Endothelial cell of hepatic sinusoid (primary cell): ENCODE measurements around the gene CHPF.

Experiments used
- in situ Hi-C: cut with HindIII; loops from 2 replicates; pipeline ENCODE4 v1.10.0; 2017; ENCODE audit warnings: low sequenced_read_pairs

CHPF gene

DNA sequence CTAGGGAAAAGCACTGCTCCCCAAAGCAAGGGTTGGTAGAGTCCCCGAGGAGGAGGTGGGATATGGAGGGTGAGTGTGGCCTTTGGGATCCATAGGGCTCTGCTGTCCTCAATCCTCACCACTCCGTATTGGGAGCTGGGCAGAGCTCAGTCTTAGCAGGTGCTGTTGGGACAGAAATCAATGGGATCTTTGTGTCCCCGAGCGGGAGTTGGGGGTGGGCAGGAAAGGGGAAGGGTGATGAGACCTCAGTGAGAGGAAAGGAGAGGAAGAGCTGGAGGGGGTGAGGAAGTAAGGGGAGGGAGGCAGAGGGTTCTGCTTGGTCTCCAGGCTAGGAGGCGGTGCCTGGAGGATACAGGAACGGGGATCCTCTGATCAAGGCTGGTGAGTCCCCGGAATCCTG is 26.7 kb downstream of the CHPF start:
- in situ Hi-C loops, result no loop called here

DNA sequence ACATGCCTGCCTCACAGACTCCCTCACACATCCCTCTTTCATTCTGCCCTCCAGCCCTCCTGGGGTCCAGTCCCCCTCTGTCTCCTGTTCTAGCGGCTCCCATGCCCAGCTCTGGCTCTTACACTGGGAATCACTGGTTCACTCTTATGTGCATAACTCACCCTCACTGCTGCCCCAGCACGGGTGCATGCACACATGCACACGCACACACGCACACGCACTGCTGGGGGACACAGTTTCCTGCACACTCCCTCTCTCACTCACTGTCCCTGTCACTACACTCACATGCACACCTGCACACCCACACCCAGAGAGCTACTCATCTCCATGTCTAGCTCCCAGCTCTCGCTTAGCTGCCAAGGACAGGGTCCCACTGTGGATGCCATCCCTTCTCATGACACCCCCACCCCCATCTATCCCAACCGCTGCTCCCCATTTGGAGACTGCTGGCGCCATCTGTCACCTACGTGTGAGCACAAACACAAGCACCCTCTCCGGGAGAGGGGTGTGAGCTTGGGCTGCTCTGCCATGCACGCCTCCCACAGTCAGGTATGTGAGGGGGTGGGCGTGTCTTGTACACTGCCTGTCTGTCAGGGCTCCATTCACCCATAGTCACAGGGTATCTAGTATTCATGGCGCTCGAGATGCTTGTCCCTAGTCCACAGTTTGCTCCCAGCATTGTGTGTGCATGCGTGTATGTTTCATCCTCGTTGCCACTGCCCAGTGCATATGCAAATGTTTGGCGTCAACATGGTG is 27.6 kb downstream of the CHPF start:
- in situ Hi-C loops, result no loop called here

DNA sequence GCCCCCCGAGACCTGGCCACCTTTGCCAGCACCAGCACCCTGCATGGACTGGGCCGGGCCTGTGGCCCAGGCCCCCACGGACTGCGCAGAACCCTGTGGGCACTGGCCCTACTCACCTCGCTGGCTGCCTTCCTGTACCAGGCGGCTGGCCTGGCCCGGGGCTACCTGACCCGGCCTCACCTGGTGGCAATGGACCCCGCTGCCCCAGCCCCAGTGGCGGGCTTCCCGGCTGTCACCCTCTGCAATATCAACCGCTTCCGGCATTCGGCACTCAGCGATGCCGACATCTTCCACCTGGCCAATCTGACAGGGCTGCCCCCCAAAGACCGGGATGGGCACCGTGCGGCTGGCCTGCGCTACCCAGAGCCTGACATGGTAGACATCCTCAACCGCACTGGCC is 28.8 kb downstream of the CHPF start:
- in situ Hi-C loops, result no loop called here

DNA sequence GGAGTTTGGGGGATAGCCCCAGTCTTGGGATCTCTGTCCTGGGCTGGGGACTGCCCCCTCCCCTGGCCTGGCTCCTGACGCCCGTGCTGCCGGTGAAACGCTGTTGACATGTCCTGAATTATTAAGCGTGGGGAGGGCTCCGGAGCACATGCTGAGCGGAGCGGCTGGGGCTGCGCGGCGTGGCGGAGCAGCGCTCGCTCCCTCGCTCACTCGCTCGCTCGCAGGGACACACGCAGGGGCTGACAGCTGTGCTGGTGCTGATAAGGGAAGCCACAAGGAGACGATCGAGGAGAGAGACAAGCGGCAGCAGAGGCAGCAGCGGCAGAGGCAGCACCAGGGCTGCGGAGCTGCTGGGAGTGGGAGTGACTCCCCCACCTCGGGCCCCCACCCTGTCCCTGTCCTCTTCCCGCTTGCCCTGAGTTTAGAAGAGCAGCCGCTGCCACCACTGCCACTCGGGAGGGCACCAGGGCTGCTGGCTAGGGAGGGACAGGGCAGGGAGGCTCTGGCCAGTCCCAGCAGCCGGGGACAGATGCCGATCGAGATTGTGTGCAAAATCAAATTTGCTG is 29.3 kb downstream of the CHPF start, which contains the start of gene ASIC4:
TSS of gene ASIC4 (plus strand) at position 287 of the 566 bp plus-strand sequence. CDS start at position 530, 243 bp downstream.
- in situ Hi-C loops, result no loop called here

DNA sequence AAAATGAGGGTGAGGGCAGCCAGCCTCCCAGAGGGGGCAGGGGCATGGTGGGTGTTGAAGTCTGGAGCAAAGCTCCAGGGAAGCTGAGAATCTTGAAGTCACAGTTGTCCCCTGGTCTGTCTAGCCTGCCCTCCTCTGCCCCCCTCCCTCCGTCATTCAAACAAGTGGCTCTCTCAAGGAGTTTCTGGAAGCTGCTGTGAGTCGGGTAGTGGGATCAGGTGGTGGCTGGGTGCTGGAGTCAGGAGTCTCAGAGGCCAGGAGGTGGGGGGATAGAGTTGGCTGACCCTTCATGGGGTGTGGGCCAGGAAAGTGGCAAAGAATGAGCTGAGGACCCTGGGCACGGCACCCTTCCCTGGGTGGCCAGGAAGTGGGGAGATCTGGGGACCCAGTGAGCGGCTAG is 29.8 kb downstream of the CHPF start:
- in situ Hi-C loops, result no loop called here

DNA sequence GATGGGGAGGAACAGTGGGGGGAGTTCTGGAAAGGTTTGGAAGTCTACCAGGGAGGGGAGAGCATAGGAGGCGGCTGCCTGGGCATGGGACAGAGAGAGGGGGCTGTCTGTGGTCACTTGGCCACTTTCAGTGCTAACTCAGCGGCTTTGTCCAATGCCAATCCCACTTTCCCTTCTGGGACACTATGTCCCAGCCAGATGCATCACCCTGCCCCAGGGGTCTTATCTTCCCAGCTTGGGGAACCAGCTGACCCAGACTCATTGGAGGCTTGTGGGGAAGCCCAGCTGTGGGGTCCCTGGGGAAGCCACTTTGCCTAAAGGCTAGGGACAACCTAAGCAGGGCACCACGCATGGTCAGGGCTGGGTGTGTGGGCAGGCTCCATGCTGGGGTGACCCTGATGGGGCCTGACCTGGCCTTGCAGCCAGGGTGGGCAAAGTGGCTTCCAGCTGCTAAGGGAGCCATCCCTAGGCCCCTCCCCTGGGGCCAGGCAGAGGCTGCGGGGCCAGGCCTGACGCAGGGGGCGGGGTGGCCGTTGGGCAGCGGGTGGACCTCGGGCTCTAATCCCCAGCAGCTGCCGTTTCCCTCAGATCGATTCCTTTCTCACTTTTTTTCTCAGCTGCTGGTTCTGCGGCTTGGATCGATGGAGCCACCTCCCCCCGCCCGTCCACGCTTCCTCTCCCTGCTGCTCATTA is 30.9 kb downstream of the CHPF start:
- in situ Hi-C loops, result no loop called here

DNA sequence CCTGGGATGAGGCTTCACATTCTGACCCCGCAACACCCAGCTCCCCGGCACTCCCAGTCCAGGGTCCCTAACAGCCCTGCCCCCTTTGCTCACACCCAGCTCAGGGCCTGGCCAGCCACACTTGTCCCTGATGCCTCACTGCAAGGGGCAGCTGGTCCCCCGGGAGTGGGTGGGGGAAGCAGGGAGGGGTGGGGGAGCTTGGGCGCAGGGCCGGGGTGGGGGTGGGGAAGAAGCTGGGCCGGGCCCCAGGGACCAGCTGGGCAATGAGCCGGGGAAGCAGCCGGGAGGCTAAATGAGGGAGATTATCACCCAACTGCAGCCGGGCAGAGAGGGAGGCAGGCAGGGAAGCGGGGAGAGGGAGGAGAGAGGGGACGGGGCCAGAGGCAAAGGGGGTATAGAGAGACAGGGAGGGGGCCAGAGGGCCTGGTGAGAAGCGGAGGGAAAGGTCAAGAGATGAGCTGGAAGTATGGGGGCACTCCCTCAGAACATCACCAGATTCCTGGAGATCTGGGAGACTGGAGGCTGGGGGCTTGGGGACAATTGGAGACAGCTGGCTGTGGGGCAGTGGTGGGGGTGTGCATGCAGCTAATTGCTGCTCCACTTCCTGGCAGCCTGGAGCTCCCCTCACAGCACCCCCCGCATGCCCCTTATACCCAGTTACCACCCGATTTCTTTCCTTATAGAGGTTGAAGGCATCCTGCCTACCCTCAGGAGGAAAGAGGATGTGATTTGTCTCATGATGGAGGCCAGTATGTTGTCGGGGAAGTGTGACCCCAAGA is 31.9 kb downstream of the CHPF start:
- in situ Hi-C loops, result no loop called here

DNA sequence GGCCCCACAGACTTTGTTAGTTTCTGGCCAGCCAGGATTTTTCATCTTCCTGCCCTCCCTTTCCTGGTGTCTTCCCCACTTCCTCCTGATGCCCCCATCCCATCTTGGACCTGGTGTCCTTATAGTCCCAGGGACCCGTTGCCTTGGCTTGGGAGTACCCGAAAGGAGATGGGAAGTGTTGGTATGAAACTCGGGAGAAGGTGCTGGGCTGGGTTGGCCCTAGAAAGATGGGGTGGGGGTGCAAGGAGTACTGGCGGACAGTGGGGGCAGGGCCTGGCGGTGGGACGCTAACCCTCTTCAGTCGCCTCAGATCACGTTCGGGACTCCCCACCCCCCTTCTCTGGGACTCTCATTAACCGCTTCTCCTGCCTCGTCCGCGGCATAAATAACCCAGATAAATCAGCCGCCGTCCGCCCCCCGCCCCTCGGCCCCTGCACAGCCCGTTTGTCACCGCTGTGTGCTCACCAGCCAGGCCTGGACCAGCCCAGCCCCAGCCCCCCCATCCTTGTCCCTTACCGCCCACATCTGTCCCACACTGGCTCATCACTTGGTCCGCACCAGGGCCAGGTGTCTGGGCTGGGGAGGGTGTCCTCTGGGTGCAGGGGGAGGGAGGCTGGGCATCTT is 33.0 kb downstream of the CHPF start:
- in situ Hi-C loops, result no loop called here

DNA sequence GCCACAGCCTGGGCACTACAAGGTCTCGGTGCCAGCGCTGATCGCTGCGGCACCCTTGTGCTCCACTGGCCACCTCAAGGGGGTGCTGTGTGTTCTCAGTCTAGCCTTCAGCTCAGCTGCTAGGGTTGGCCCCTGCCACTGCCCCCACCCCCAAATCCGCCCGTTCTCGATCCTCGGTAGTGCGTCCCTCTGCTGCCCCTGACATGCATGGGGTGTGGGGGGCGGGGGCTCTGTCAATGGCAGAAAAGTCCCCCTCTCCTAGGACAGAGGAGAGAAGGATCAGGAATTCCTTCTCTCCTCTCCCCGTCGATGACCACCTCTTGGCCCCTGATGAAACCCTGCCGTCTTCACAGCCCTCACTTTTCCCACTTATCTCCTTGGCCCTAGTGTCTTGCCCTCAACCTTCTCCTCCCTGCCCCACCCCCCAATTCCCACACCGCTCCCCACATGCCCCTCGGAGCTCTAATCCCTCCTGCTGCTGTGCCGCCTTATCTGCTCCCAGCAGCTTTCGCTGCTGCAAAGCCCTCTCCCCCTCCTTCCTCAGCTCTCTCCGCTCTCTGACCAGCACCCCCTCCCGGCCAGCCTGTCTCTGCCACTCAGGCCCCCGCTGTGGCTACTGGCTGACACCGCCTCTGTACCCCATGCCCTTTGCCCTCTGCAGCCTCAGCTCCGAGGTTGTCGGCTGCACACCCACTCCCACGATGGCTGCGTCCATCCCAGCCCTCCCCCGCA is 33.7 kb downstream of the CHPF start:
- in situ Hi-C loops, result loop anchor here (5.0 kb wide), 1 partner anchor 38 kb away; no protein-coding TSS in a partner anchor

DNA sequence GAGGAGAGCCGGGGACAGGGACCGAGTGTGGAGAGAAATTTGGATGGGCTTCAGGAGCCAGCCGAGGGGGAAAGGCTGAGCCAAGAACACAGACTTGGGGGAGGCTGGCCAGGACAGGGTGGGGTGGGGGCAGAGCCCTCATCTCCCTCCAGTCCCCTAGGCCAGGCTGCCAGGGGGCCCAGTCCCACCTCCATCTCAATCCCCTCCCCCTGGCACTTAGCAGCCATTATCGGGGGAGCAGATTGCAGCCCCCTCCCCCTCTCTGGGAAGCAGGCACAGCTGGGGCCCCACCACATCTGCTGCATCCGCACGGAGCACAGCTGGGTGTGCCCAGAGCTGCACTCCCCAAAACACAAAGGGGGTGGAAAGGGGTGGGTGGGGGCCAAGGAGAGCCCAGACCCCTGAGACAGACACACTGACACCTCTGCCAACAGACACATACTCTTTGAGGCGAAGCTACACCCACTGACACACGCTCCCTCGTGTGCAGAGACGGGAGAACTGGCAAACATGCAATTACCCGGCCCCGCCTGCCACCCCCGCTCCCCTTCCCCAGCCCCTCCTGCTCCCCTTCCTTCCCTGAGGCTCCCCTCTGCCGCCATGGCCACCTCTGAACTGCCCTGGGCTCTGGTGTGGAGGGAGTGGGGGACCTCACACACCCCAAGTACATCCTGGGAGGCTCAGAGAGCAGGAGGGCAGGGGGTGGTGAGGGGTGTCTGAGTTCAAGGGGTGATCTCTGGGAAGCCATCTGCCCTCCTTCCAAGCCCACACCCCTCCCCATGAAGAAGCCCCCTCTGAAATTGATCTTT is 34.4 kb downstream of the CHPF start:
- in situ Hi-C loops, result loop anchor here (5.0 kb wide), 1 partner anchor 37 kb away; no protein-coding TSS in a partner anchor

DNA sequence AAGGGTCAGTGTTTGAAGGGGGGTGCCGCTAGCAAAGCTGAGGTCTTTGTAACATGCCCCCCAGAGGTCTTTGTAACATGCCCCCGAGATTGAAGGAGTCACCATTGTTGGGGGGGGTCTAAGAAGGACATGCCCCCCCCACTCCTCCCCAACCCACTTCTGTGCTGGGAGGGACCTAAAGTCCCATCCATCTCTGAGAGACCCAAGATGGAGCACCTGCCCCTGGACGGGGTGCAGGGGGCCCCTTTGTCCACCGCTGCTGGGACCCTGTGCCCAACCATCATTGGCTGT is 35.2 kb downstream of the CHPF start:
- in situ Hi-C loops, result loop anchor here (5.0 kb wide), 1 partner anchor 36 kb away; no protein-coding TSS in a partner anchor

DNA sequence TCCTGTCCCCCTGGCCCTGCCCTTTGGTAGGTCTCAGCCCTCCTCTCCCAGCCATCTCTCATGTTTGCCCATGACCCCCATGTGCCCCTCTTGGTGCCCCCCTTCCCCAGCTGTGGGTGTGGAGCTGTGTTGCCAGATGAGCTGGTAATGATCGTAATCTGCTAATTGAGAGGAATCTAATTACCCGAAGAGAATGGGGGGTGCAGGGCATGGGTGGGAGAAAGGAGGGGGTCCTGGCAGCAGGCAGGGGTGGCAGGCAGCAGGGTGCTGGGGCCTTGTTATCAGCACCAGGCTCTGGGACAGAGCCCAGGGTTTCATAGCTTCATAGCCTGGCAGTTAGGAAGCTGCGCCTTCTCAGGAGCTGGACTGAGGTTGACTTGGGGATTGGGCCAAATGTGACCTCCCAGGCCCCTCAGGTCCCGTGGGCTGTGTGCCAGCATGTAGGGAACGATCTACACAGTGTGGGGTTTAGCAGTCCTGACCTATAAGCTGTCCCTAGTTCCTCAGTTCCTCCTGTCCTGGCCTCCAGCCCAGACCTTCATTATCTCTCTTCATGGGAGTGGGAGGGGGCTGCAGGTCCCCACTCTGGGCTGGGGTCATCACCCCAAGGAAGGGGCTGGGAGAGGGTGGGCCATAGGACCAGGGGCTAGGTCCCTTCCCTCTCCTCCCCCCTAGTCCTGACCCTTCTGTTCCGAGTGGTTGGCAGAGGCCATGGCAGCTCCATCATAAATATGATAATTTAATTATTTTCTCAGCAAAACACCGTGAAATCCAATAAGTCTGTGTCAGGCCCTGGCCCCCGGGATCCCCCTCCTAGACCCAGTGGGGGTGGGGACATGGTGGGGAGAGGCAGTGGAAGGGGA is 35.8 kb downstream of the CHPF start:
- in situ Hi-C loops, result loop anchor here (5.0 kb wide), 1 partner anchor 36 kb away; no protein-coding TSS in a partner anchor

DNA sequence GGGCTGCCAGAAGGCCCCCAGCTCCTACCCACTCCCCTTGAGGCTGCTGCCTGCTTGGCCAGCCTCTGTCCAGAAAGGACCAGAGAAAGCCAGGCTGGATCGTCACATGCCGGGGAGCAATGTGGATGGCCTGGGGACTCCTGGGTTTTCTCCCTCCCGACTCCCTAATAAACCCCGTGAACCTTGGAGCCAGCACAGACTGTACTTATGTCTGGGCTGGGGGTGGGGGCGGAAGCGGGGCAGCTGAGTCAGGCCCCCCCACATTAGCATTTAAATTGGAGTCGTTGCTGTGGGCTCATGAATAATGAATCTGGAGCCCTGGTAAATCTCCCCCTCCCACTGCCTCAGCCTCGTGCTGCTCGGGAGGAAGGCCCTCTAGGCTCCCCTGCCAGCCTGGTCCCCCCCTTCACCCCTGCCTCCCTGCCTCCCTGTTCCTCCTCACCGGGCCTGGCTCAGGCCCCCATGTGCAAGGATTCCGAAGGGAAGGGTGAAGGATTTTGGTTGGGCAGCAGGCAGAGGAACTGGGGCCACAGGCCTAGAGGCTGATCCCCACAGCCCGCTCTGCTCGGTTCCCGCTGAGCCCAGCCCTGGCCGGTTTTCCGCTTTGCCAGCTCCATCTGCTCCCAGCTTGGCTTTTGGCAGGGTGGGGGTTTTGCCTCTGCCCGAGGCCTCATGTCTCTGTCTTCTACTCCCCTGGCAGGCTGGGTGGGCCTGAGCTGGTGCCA is 36.6 kb downstream of the CHPF start:
- in situ Hi-C loops, result loop anchor here (5.0 kb wide), 1 partner anchor 35 kb away; no protein-coding TSS in a partner anchor

DNA sequence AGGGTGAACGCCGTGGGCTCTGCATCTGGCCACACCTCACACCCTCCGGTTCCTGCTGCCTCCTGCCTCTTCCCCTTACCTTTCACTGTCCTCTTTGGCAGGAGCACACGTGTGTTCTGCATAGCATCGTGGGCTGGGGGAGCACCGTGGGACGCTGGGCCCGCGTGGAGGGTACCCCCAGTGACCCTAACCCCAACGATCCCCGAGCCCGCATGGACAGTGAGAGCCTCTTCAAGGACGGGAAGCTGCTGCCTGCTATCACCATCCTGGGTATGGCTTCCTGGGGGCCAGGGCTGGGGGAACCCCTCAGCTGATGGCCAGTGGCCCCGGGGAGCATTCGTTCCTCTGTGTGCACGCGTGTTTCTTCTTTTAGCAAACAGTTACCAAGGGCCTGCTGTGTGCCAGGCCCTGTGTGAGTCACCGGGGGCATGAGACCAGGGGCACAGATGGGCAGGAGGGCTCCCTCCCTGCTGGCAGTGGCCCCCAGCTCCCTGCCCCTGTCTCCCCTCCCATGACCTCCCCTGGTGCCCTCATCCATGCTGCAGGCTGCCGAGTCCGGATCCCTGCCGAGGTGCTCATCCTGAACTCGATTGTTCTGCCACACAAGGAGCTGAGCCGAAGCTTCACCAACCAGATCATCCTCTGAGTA is 37.3 kb downstream of the CHPF start:
- in situ Hi-C loops, result loop anchor here (5.0 kb wide), 1 partner anchor 34 kb away; no protein-coding TSS in a partner anchor

DNA sequence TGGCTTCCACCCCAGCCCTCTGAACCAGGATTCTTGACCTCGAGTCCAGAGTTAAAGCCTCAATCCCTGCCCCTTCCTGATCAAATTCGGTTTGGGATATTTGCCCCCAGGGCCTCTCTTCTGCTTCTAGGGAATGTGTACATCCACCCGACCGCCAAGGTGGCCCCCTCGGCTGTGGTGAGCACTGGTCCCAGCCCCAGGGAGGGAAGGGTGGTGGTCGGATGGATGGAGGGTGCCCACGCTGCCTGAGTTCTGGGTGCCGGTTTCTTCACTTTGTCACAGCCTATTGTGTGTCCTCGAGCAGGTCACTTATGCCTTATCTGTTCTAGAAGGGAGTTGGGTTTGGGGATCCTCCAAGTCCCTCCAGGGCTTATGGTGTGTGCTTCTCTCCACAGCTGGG is 38.0 kb downstream of the CHPF start:
- in situ Hi-C loops, result loop anchor here (5.0 kb wide), 1 partner anchor 33 kb away; no protein-coding TSS in a partner anchor

DNA sequence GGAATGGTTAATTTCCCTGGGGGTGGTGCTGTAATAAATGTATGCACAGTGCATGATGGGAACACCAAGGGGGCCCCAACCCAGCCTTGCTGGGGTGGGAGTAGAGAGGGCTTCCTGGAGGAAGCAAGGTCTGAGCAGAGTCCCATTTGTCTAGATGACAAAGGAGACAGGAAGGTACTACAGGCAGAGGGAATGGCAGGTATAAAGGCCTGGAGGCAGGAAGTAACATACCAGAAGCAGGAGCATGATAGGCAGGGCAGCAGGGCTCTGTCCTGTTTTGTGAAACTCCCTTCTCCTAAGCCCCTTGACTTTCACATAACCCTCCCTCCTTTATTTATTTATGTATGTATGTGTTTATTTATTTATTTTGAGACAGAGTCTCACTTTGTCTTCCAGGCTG is 41.0 kb downstream of the CHPF start:
- in situ Hi-C loops, result loop anchor here (5.0 kb wide), 1 partner anchor 40 kb away; the partner anchor contains the start of genes CHPF and TMEM198

DNA sequence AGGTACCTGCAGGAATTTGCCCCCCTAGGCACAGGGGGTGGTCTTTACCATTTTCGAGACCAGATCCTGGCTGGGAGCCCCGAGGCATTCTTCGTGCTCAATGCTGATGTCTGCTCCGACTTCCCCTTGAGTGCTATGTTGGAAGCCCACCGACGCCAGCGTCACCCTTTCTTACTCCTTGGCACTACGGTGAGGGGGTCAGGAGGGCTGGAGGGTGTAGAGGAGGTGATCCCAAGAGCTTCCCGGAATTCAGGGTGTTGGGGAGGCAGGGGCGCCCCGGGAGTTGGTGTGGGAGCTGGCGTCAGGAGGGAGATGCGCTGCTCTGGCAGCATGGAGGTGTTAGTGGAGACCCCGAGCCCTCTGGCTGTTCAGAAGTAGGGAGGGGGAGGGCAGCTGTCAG is 41.8 kb downstream of the CHPF start:
- in situ Hi-C loops, result loop anchor here (5.0 kb wide), 1 partner anchor 40 kb away; the partner anchor contains the start of genes CHPF and TMEM198
